ENCODE data around the gene NAT14.
"Not testable (repeated sequence)": the region's sequence is repeated elsewhere in the genome, so short reads cannot be mapped to it uniquely, and the experiment has no call there.

NAT14 gene, protein sequence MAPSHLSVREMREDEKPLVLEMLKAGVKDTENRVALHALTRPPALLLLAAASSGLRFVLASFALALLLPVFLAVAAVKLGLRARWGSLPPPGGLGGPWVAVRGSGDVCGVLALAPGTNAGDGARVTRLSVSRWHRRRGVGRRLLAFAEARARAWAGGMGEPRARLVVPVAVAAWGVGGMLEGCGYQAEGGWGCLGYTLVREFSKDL

GRCh38 chr19:55484593-55485438 is at the start of gene NAT14:
Gene NAT14 (plus strand): TSS chr19:55485188. CDS start chr19:55485709, 521 bp downstream.
- no peak for DNase-seq

DNA sequence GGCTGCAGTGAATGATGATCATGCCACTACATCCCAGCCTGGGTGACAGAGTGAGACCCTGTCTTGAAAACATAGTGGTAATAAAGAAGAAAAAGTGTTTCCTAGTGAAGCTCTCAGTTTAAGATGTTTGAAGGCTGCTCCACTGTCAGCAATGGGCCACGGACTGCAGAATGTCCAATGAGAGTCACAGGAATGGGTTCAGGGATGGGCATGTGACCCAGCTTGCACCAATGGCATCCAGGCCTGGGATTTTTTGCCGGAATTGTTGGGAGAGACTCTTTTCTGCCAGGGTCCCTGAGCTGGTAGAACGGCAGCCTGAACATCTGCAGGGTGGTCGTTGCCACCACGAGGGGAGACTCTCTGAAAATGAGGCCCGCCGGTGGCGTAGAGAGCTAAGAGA is 48.1 kb upstream of the NAT14 start:
- DNase-seq = no peak

- no peak for DNase-seq
These were observed 47.6 kb upstream of the NAT14 start for GRCh38 chr19:55437410-55437809.

GRCh38 chr19:55439052-55439451 is 45.9 kb upstream of the NAT14 start:
- no peak for DNase-seq

DNA sequence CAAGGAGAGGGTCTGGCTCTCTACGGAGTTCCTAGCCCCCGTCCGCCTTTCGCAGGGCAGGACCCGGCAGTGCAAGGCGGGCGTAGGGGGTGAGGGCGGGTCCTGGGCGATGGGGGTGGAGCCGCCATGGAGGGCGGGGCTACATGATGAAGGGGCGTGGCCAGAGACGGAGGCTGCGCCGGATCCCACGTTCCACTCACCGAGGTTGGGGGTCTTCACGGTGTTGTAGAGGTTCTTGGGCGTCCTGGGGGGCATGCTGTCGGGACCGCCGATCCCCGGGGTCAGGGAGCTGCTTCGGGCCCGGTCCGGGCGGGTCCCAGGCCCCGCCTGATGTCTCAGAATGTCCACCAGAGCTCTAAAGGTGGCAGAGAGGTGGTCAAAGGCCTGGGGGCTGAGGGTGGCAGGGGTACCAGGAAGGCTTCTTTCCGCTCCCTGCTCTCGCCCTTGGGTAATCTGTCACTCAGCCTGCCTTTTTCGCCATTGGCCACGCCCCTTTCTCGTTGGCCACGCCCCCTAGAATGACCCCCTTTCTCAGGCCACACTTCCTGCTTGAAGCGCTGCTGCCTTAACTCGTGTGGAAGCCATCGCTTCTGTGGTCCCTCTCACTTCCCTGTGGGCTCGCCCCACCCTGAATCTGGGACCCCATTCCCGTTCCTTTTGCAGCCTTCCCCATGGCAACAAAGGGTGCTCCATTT is 44.4 kb upstream of the NAT14 start:
- no peak for DNase-seq

DNA sequence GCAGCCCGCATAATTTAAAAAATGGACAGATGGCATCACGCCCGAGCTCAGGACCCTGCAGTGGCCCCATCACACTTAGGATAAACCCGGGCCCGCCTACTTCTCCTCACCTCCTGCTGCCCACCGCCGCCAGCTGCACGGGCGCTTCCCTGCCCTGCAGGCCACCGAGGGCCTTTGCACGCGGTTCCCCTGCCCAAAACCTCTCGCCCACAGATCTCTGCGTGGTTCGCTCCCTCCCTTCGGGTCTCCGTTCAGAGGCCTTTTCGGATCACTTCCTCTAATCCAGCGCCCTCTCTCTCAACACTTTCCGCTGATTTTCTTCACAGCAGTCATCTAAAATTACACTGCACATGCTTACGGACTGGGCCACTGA is 43.7 kb upstream of the NAT14 start:
- DNase-seq = no peak

- no peak for DNase-seq
These were observed 43.2 kb upstream of the NAT14 start for GRCh38 chr19:55441692-55442321.

DNA sequence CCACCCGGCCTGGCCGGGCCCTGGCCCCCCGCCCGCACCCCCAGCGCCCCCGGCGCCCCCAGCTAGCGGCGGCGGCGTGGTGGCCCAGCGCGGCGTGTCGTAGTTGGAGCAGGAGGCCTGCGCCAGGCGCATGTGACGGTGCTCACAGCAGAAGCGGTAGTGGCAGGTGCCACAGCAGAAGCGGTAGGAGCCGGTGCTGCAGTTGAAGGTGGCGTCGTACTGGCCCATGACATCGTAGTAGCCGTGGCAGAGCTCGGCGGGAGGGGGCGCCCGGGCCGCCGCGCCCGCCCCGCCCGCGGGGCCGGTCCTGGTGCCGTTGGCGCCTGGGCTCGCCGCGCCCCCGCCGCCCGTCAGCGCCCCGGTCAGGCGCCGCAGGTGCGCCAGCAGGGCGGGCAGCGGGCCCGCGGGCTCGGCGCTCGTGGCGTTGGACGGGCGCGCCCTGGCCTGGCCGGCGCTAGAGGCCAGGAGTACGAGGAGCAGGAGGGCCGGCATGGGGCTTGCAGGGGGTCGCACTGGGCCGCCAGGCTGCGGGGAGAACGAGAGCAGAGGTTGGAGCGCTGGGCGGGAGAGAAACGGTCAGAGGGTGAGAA is 42.5 kb upstream of the NAT14 start:
- DNase-seq = no peak

GRCh38 chr19:55443045-55443823 is 41.8 kb upstream of the NAT14 start, which contains the start of gene SHISA7:
Gene SHISA7 (minus strand): TSS chr19:55443300. CDS start chr19:55442863, 437 bp downstream.
- DNase-seq = no peak

DNA sequence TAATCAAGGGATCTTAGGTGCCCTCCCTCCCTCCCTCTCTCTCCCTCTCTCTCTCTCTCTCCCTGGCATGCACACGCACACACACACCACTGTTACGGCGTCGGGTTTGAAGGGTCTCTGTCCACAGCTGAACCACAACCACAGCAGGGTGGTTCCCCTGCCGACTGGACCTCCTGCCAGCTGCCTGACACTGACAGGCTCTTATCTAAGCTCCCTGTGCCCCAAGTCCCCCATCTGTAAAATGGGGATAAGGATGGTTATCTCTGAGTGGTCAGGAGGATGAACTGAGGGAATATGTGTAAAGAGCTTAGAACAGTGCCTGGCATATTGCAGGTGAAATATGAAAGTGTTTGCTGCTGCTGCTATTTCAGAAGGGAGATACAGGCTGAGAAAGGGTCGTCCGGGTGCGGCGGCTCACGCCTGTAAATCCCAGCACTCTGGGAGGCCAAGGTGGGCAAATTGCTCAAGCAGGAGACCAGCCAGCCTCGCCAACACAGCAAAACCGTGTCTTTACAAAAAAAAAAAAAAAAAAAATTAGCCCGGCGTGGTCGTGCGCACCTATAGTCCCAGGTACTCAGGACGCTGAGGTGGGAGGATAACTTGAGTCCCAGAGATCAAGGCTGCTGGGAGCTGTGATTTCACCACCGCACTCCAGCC is 41.0 kb upstream of the NAT14 start:
- no peak for DNase-seq

GRCh38 chr19:55444646-55445045 is 40.3 kb upstream of the NAT14 start:
- DNase-seq = no peak

- DNase-seq = no peak
These were observed 38.9 kb upstream of the NAT14 start for GRCh38 chr19:55446060-55446459.

- no peak for DNase-seq
These were observed 37.4 kb upstream of the NAT14 start for GRCh38 chr19:55447421-55448174.

- DNase-seq = not testable (repeated sequence)
These were observed 36.9 kb upstream of the NAT14 start for GRCh38 chr19:55448175-55448490.

DNA sequence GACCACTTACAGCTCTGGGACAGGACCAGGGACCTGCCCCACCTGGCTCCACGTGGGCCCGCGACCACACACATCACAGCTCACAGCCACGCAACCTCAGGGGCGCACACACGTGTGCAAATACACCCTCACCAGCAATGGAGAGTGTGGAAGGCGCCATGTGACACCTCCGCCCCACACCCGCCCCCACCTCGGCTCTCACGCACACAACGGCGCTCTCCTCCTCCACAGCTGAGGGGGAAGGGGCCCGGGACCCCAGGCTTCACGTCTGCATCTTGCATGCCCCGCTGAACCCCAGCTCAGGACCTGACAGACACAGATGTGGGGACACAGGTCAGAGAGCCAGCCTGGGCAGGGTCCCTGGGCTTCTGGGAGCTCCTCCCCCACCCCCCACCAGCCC is 35.5 kb upstream of the NAT14 start:
- DNase-seq = no peak

GRCh38 chr19:55451163-55451964 is 33.6 kb upstream of the NAT14 start:
- DNase-seq = no peak

GRCh38 chr19:55451965-55452748 is 32.8 kb upstream of the NAT14 start:
- no peak for DNase-seq

DNA sequence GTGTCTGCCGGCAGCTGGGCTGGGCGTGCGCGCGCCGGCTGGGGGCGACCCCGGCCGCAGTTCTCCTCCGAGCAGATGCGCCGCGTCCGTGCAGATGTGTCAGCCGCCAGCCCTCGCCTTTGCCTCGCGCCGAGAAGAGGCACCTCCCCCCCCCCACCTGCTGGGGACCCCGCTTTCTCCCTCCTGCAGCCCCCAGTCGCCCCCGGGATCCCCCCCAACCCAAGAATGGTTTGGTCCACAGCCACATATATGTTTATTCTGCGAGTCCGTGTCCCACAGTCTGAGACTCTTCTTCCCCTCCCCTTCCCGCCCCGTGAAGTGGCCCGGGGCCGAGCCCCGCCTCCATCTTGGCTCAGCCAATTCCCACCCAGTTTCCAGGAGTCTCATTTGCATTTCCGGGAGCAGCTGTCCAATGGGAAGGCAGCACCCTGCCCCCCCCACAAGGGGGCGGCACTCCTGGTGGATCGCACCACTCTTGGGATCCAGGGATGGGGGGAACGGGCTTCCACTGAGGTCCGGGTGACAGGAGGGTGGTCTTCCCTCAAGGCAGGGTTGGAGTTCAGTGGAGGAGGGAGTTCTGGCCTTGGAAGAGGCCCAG is 32.1 kb upstream of the NAT14 start:
- DNase-seq = peak; percentile 69
